GM12892 (cell line): Measurements from ENCODE around the gene ATRNL1.

Experiments used
- POLR2A ChIP-seq: IDR thresholded peaks from 2 replicates; pipeline ENCODE4 v1.6.1; 2011; ENCODE audit warnings: low read depth, low read length, control low read depth
- POLR2AphosphoS5 ChIP-seq: IDR thresholded peaks from 2 replicates; pipeline ENCODE4 v1.6.1; 2011; ENCODE audit warnings: low read depth, low read length, control low read depth
- TAF1 ChIP-seq: IDR thresholded peaks from 2 replicates; pipeline ENCODE4 v1.6.1; 2011; ENCODE audit warnings: low read depth, mild to moderate bottlenecking, control low read depth, low read length, borderline replicate concordance

DNA sequence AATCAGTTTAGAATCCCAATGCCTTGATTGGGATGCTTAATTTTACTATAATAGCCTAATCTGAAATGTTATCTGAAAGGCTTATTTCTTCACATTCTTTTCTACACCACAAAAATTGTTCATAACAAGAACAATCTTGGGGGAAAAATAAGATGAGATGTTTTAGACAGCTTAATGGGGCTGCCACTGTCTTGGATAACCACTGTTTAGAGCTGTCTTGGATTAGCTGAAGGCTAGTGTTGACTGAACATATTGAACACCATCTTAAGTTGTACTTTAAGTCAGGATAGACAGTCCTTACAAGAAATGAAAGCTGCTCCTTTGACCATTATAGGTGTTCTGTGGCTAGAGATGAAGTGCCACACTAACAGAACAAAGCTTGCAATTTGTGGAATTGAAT lies 678.6 kb downstream of the ATRNL1 start:
- TF ChIP-seq POLR2A (no peak), POLR2AphosphoS5 (no peak), TAF1 (no peak)
